Right atrium auricular region (tissue), 2 donors: ENCODE measurements around the gene RNF7. TPM values are rescaled to one million over a fixed set of nuclear protein-coding genes. Genes with fewer than 3 reads are reported as not detected.
"Not testable (repeated sequence)": the region's sequence is repeated elsewhere in the genome, so short reads cannot be mapped to it uniquely, and the experiment has no call there.

Source experiments
- DNase-seq: peaks from one replicate; pipeline ENCODE4 v3.0.0-alpha.2; 2019; ENCODE audit warnings: low spot score
- H3K27ac ChIP-seq, 2 donors: fragments of 200-600 bp; sonication (generic); 1 replicate in 1 of 2; 2 replicates in 1 of 2; pipeline ENCODE4 v1.5.1; 2016 to 2019
- H3K27me3 ChIP-seq, 2 donors: fragments of 200-600 bp; sonication (generic); one replicate each; pipeline versions ENCODE4 v1.5.1 to v1.6.0; 2017 to 2019
- H3K36me3 ChIP-seq: fragments of 200-600 bp; sonication (generic); one replicate; pipeline ENCODE4 v1.5.1; 2016
- H3K4me1 ChIP-seq, 2 donors: fragments of 200-600 bp; sonication (generic); one replicate each; pipeline versions ENCODE4 v1.5.1 to v1.6.0; 2017 to 2019
- H3K4me3 ChIP-seq, 2 donors: fragments of 200-600 bp; sonication (generic); 1 replicate in 1 of 2; 2 replicates in 1 of 2; pipeline ENCODE4 v1.5.1; 2017 to 2019; ENCODE audit warnings: mild to moderate bottlenecking in 1 of 2, moderate library complexity in 1 of 2
- H3K9me3 ChIP-seq, 2 donors: fragments of 200-600 bp; sonication (generic); one replicate each; pipeline ENCODE4 v1.5.1; 2019
- total RNA-seq, 2 donors: library from RNA; depleted of rRNA; stranded (reverse); fragments of >200 nt; gene quantifications; one replicate each; pipeline ENCODE4 v1.1.0, GENCODE V29; 2016
- TF ChIP-seq, protein P1 (sequence below), 2 donors: fragments of 200-600 bp; sonication (generic); IDR thresholded peaks; one replicate each; pipeline ENCODE4 v1.5.1; 2019; ENCODE audit warnings: antibody characterized with exemption in 2 of 2

RNF7 gene
- total RNA-seq, 2 donors from 2014 or later: 64.9 to 81.2 TPM

DNA sequence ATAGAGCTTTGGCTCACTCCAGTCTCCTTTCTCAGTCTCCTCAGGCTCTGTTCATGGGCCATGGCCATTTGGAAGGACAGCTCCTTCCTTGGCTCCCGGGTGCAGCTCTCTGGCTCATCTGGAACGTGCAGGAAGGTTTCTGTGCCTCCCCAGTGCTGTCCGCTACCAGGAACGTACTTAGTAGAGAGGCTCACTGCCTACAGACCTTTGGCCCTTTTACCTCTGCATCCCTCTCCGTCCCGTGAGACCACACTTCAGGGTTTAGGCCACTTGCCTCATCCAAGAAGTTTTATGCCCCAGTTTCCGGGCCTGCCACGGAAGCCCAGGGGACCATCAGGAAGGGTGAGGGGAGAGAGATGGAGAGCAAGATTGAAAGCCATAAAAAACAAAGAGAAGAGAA is 46.0 kb downstream of the RNF7 start:
- no peaks in the 10 kb centered on the region for H3K4me1 ChIP-seq
- no peak for DNase-seq
- H3K27ac ChIP-seq: no peak overlapping the region
- H3K9me3 ChIP-seq: no peaks in the 10 kb centered on the region
- H3K27me3 ChIP-seq: no peaks in the 10 kb centered on the region
- H3K4me3 ChIP-seq: no peak overlapping the region
- TF ChIP-seq, protein P1, sequence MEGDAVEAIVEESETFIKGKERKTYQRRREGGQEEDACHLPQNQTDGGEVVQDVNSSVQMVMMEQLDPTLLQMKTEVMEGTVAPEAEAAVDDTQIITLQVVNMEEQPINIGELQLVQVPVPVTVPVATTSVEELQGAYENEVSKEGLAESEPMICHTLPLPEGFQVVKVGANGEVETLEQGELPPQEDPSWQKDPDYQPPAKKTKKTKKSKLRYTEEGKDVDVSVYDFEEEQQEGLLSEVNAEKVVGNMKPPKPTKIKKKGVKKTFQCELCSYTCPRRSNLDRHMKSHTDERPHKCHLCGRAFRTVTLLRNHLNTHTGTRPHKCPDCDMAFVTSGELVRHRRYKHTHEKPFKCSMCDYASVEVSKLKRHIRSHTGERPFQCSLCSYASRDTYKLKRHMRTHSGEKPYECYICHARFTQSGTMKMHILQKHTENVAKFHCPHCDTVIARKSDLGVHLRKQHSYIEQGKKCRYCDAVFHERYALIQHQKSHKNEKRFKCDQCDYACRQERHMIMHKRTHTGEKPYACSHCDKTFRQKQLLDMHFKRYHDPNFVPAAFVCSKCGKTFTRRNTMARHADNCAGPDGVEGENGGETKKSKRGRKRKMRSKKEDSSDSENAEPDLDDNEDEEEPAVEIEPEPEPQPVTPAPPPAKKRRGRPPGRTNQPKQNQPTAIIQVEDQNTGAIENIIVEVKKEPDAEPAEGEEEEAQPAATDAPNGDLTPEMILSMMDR (IDR thresholded peaks at IDR 0.05): no peak
- H3K36me3 ChIP-seq: no peaks in the 10 kb centered on the region

DNA sequence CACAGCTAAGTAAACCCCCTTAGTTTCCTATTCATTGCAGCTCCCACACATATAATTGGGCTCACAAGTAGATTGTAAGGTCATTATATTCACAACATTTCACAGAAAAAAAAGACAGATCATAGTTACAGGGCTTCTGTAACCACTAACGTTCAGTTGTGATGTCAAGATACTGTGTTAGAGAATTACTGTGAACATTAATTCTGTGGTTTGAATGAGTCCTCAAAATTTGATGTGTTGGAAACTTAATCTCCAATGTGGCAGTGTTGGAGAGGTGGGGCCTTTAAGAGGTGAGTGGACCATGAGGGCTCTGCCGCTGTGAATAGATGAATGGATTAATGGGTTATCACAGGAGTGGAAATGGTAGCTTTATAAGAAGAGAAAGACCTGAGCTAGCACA is 46.4 kb downstream of the RNF7 start:
- H3K9me3 ChIP-seq: no peaks in the 10 kb centered on the region
- no peak for DNase-seq
- TF ChIP-seq, protein P1 (IDR thresholded peaks at IDR 0.05): no peak

DNA sequence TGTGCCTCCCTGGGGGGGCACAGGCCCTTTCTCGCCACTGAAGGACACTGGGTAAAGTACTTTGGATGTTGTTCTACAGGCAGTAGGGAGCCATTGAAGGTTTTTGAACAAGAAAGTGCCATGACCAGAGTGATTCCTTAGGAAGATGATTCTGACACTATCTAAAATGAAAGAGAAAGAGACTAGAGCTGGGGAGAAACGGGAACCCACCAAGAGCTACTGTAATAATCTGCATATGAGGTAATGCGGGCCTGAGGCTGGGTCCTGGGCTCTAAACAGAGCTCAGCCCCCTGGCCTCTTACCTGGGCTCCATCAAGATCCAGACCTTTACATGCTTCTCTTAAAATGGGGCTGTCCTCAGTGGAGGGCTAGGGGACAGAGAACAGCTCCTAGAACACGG is 50.1 kb downstream of the RNF7 start:
- no peaks in the 10 kb centered on the region for H3K27me3 ChIP-seq
- no peak for DNase-seq
- no peaks in the 10 kb centered on the region for H3K4me1 ChIP-seq
- no peaks in the 10 kb centered on the region for H3K9me3 ChIP-seq
- no peaks in the 10 kb centered on the region for H3K36me3 ChIP-seq
- TF ChIP-seq, protein P1 (IDR thresholded peaks at IDR 0.05): no peak
- H3K27ac ChIP-seq: no peak overlapping the region
- H3K4me3 ChIP-seq: no peak overlapping the region

More for the DNA sequence above, 46.4 kb downstream of the RNF7 start:
- H3K27ac ChIP-seq: no peak overlapping the region
- no peaks in the 10 kb centered on the region for H3K4me1 ChIP-seq
- H3K27me3 ChIP-seq: no peaks in the 10 kb centered on the region
- no peaks in the 10 kb centered on the region for H3K36me3 ChIP-seq
- no peak overlapping the region for H3K4me3 ChIP-seq

DNA sequence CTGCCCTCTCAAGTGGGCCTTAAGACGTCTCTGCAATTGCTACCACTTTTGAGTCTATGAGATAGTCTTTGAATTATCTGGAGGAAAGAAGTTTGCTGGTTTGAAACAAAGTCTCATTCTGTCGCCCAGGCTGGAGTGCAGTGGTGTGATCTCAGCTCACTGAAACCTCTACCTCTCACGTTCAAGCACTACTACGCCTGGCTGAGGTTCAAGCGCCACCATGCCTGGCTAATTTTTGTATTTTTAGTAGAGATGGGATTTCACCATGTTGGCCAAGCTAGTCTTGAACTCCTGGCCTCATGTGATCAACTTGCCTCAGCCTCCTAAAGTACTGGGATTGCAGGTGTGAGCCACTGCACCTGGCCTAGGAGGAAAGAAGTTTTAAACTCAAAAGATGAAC is 50.7 kb downstream of the RNF7 start:
- not testable (repeated sequence) for DNase-seq, H3K4me3 ChIP-seq, H3K27me3 ChIP-seq, H3K27ac ChIP-seq, H3K9me3 ChIP-seq, H3K4me1 ChIP-seq, H3K36me3 ChIP-seq

DNA sequence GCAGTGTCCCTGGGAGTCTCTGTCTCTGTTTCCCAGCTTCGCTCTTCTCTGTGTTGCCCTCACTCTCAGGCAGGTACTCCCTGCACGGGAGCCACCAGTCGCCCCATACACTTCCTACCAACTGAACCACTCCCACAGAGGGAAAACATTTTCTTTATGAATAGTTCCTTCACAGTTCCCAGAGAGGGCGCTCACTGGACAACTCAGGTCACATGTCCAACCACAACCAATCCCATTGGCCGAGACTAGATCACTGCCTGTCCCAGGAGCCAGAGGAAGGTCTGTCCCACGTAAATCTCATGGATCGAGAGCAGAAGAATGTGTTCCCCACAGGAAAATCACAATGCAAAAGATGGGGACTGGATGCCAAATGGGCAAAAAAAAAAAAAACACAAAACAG is 51.2 kb downstream of the RNF7 start:
- Histone ChIP-seq H3K9me3 (no peaks in the 10 kb centered on the region), H3K4me1 (no peaks in the 10 kb centered on the region), H3K36me3 (no peaks in the 10 kb centered on the region), H3K27me3 (no peaks in the 10 kb centered on the region), H3K27ac (no peak overlapping the region), H3K4me3 (no peak overlapping the region)
- TF ChIP-seq, protein P1 (IDR thresholded peaks at IDR 0.05): no peak
- no peak for DNase-seq

DNA sequence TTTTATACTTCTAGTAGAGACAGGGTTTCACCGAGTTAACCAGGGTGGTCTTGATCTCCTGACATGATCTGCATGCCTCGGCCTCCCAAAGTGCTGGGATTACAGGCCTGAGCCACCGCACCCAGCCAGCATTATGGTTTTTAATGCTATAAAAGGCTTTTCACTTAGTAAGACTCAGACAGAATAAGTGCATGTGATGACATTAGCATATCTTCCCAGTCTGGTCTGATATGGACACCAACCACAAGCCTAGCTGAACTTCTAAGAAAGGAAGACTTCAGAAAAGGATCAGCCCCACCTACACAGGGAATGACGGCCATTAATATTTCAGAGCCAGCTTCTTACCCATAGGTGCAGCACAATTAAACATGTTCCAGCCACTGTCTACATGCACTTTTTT is 52.1 kb downstream of the RNF7 start:
- Histone ChIP-seq H3K9me3 (no peaks in the 10 kb centered on the region), H3K36me3 (no peaks in the 10 kb centered on the region), H3K4me3 (no peak overlapping the region), H3K4me1 (no peaks in the 10 kb centered on the region), H3K27ac (no peak overlapping the region), H3K27me3 (no peaks in the 10 kb centered on the region)
- TF ChIP-seq, protein P1 (IDR thresholded peaks at IDR 0.05): no peak
- DNase-seq: no peak
